SK-N-MC (cell line): ENCODE measurements around the gene RNF130.

Experiments used
- DNase-seq: peaks from one replicate; pipeline ENCODE4 v3.0.0-alpha.2; 2011; ENCODE audit warnings: low read depth, low spot score
- H3K27ac ChIP-seq: fragments of 200-600 bp; sonication (generic); 2 replicates; pipeline ENCODE4 v1.5.1; 2016; ENCODE audit warnings: mixed run types
- H3K36me3 ChIP-seq: fragments of 200-600 bp; sonication (generic); 2 replicates; pipeline ENCODE4 v1.6.1; 2017; ENCODE audit warnings: antibody characterized with exemption, low read length, mixed read lengths; ENCODE audit not compliant: insufficient read depth
- H3K4me3 ChIP-seq: fragments of 200-600 bp; sonication (generic); 2 replicates; pipeline ENCODE4 v1.5.1; 2016
- H3K9ac ChIP-seq: fragments of 200-600 bp; sonication (generic); 2 replicates; pipeline ENCODE4 v1.8.0; 2017; ENCODE audit warnings: mixed run types, mixed read lengths; ENCODE audit not compliant: insufficient read length
- H3K9me3 ChIP-seq: fragments of 200-600 bp; sonication (generic); 2 replicates; pipeline ENCODE4 v1.6.1; 2017; ENCODE audit warnings: low read depth, mild to moderate bottlenecking, antibody characterized with exemption, low read length, moderate library complexity, mixed read lengths
- EZH2 ChIP-seq: fragments of 200-600 bp; sonication (generic); IDR thresholded peaks from one replicate; pipeline ENCODE4 v1.6.1; 2017; ENCODE audit warnings: antibody characterized with exemption
- FOXP2 ChIP-seq: optimal IDR thresholded peaks from 2 replicates; pipeline ENCODE3; 2011; ENCODE audit warnings: mild to moderate bottlenecking, moderate library complexity; ENCODE audit not compliant: insufficient read depth; ENCODE audit errors: extremely low read length, control extremely low read depth
- POLR2AphosphoS5 ChIP-seq: IDR thresholded peaks from 2 replicates; pipeline ENCODE4 v1.6.1; 2012; ENCODE audit warnings: mild to moderate bottlenecking, low read depth, low read length, borderline replicate concordance

RNF130 gene

GRCh38 chr5:179909224-179909623 is 162.3 kb downstream of the RNF130 start:
- Histone ChIP-seq H3K36me3 (peaks cover 5% of the 10 kb centered on the region; the same call in 1 of the 2 replicates), H3K9me3 (no peaks in the 10 kb centered on the region), H3K4me3 (no peak overlapping the region), H3K27ac (no peak overlapping the region), H3K9ac (no peak overlapping the region)
- TF ChIP-seq EZH2 = no peak
- TF ChIP-seq FOXP2 = no peak
- no peak for TF ChIP-seq POLR2AphosphoS5
- no peak for DNase-seq

GRCh38 chr5:179908528-179908927 is 163.0 kb downstream of the RNF130 start:
- Histone ChIP-seq H3K9ac (no peak overlapping the region), H3K36me3 (peaks cover 9% of the 10 kb centered on the region; the same call in 1 of the 2 replicates), H3K27ac (no peak overlapping the region), H3K9me3 (no peaks in the 10 kb centered on the region), H3K4me3 (no peak overlapping the region)
- DNase-seq = no peak
- no peak for TF ChIP-seq POLR2AphosphoS5
- TF ChIP-seq EZH2 = no peak
- TF ChIP-seq FOXP2 = no peak

GRCh38 chr5:179907556-179908324 is 163.8 kb downstream of the RNF130 start, which contains the start of gene TBC1D9B:
Gene TBC1D9B (minus strand): TSS chr5:179907897. CDS start chr5:179907821, 76 bp downstream.
- Histone ChIP-seq H3K9me3 (no peaks in the 10 kb centered on the region), H3K36me3 (peaks cover 17% of the 10 kb centered on the region; the same call in 1 of the 2 replicates), H3K4me3 (peak within 1 kb of the TSS; percentile 87), H3K27ac (no peak within 1 kb of the TSS), H3K9ac (peak within 1 kb of the TSS; percentile 82)
- TF ChIP-seq POLR2AphosphoS5 = peak; percentile 65; the same call in 1 of the 2 replicates
- no peak for TF ChIP-seq EZH2
- TF ChIP-seq FOXP2 = no peak
- DNase-seq = no peak

- no peak for TF ChIP-seq POLR2AphosphoS5
- TF ChIP-seq FOXP2 = no peak
- TF ChIP-seq EZH2 = no peak
- no peak for DNase-seq
- peaks cover 17% of the 10 kb centered on the region; the same call in 1 of the 2 replicates for H3K36me3 ChIP-seq
- H3K4me3 ChIP-seq = peak overlapping the region; percentile 87
- peak overlapping the region; percentile 82 for H3K9ac ChIP-seq
- no peaks in the 10 kb centered on the region for H3K9me3 ChIP-seq
- H3K27ac ChIP-seq = no peak overlapping the region
These were observed 164.6 kb downstream of the RNF130 start for GRCh38 chr5:179906795-179907555.

- no peak for TF ChIP-seq FOXP2
- no peak for TF ChIP-seq POLR2AphosphoS5
- no peak for TF ChIP-seq EZH2
- no peak overlapping the region for H3K27ac ChIP-seq
- no peaks in the 10 kb centered on the region for H3K9me3 ChIP-seq
- H3K4me3 ChIP-seq = peak overlapping the region; percentile 87
- H3K36me3 ChIP-seq = peaks cover 17% of the 10 kb centered on the region; the same call in 1 of the 2 replicates
- no peak for DNase-seq
- peak overlapping the region; percentile 82 for H3K9ac ChIP-seq
These were observed 165.2 kb downstream of the RNF130 start for GRCh38 chr5:179906294-179906794.

- DNase-seq = no peak
- no peak overlapping the region for H3K27ac ChIP-seq
- TF ChIP-seq POLR2AphosphoS5 = no peak
- no peak for TF ChIP-seq FOXP2
- TF ChIP-seq EZH2 = no peak
- H3K4me3 ChIP-seq = no peak overlapping the region
- no peak overlapping the region for H3K9ac ChIP-seq
- H3K36me3 ChIP-seq = peaks cover 17% of the 10 kb centered on the region; the same call in 1 of the 2 replicates
- no peaks in the 10 kb centered on the region for H3K9me3 ChIP-seq
These were observed 166.4 kb downstream of the RNF130 start for GRCh38 chr5:179905161-179905560.
